ENCODE data around the gene IL17RE. TPM values are rescaled to one million over a fixed set of nuclear protein-coding genes. Genes with fewer than 3 reads are reported as not detected.

The IL17RE gene
- total and polyA plus RNA-seq, 2 experiments from 2014 or later: 1.1 to 3.4 TPM

- H3K4me1 ChIP-seq (ENCODE audit: insufficient read depth): peaks cover 17% of the 10 kb centered on the region
- no peaks in the 10 kb centered on the region for H3F3A ChIP-seq (replicated peaks; ENCODE audit: low read depth)
- DNase-seq (ENCODE audit: low spot score): no peak
- peak overlapping the region; percentile 99 for H2AFZ ChIP-seq
- Mint-ChIP-seq H3K27ac (no peak overlapping the region), H3K4me1 (peaks cover 20% of the 10 kb centered on the region), H3K4me3 (peak overlapping the region; percentile 35; the same call in 2 of the 3 replicates), H3K27me3 (ENCODE audit: insufficient read depth, low read depth, poor library complexity) (peaks cover 13% of the 10 kb centered on the region), H3K36me3 (ENCODE audit: low read depth) (no peaks in the 10 kb centered on the region; the same call in 2 of the 3 replicates), H3K9me3 (no peaks in the 10 kb centered on the region)
- H3K27ac ChIP-seq (ENCODE audit: low read depth): no peak overlapping the region
- H3K9me2 ChIP-seq (ENCODE audit: insufficient read depth): no peaks in the 10 kb centered on the region
- no peak for TF ChIP-seq ETS1 (IDR thresholded peaks at IDR 0.05)
- no peaks in the 10 kb centered on the region for H3K36me3 ChIP-seq (ENCODE audit: insufficient read depth)
- H3K79me2 ChIP-seq (replicated peaks; ENCODE audit: insufficient read depth): no peaks in the 10 kb centered on the region
- no peaks in the 10 kb centered on the region for H4K20me1 ChIP-seq (replicated peaks; ENCODE audit: insufficient read depth)
- no peak for ATAC-seq
- peak overlapping the region; percentile 42 for H3K4me3 ChIP-seq
- H3K4me2 ChIP-seq: peak overlapping the region; percentile 71
- H3K27me3 ChIP-seq (ENCODE audit: insufficient read depth): no peaks in the 10 kb centered on the region
These were observed 583 bp downstream of the IL17RE start for GRCh38 chr3:9903238-9903624.

- Histone ChIP-seq H2AFZ (no peak overlapping the region), H3K36me3 (ENCODE audit: insufficient read depth) (no peaks in the 10 kb centered on the region), H3K27me3 (ENCODE audit: insufficient read depth) (no peaks in the 10 kb centered on the region), H3K4me2 (no peak overlapping the region), H4K20me1 (replicated peaks; ENCODE audit: insufficient read depth) (no peaks in the 10 kb centered on the region), H3K9me2 (ENCODE audit: insufficient read depth) (no peaks in the 10 kb centered on the region), H3K79me2 (replicated peaks; ENCODE audit: insufficient read depth) (no peaks in the 10 kb centered on the region), H3K4me3 (no peak overlapping the region), H3K27ac (ENCODE audit: low read depth) (no peak overlapping the region), H3K4me1 (ENCODE audit: insufficient read depth) (peaks cover 17% of the 10 kb centered on the region), H3F3A (replicated peaks; ENCODE audit: low read depth) (no peaks in the 10 kb centered on the region)
- no peak for DNase-seq (ENCODE audit: low spot score)
- Mint-ChIP-seq H3K9me3 (no peaks in the 10 kb centered on the region), H3K27me3 (ENCODE audit: insufficient read depth, low read depth, poor library complexity) (peaks cover 11% of the 10 kb centered on the region), H3K4me3 (no peak overlapping the region), H3K27ac (no peak overlapping the region), H3K4me1 (peaks cover 20% of the 10 kb centered on the region), H3K36me3 (ENCODE audit: low read depth) (no peaks in the 10 kb centered on the region; the same call in 2 of the 3 replicates)
- TF ChIP-seq ETS1 (IDR thresholded peaks at IDR 0.05) (no peak), ZNF114 (CRISPR knock-in tag; IDR thresholded peaks at IDR 0.05) (no peak), NANOG (IDR thresholded peaks at IDR 0.05; ENCODE audit: borderline replicate concordance) (no peak), STAT1 (IDR thresholded peaks at IDR 0.05; ENCODE audit: unreplicated experiment) (no peak), ZNF462 (CRISPR knock-in tag; IDR thresholded peaks at IDR 0.05) (no peak), POLR2AphosphoS5 (IDR thresholded peaks at IDR 0.05; ENCODE audit: low read depth) (no peak), CTCF (conservative IDR thresholded peaks at IDR 0.05; ENCODE audit: low read depth in 2 of 2) (no peak)
- no peak for ATAC-seq
These were observed 1.3 kb downstream of the IL17RE start for GRCh38 chr3:9903904-9904303.
